Activated CD8-positive, alpha-beta T cell treated with anti-CD3 and anti-CD28 coated beads for 36 hours (primary cell): ENCODE measurements around the gene FANCB. TPM values are rescaled to one million over a fixed set of nuclear protein-coding genes. Genes with fewer than 3 reads are reported as not detected.
A peak's percentile ranks its signal among the peaks of the same experiment; 100 is the strongest.

Experiments used
- ATAC-seq: fragments of 200-7000 bp; cut with Tn5 transposase; one replicate; pipeline ENCODE4 v1.10.0; 2021; ENCODE audit warnings: mild to moderate bottlenecking, moderate library complexity
- CTCF ChIA-PET: fragments of 350-600 bp; sonication (Branson Sonifier 250); formaldehyde crosslinking; loops from one replicate; lab custom pipeline; 2021; ENCODE audit warnings: antibody characterized with exemption; lab: Charles Lee
- POLR2A ChIA-PET: fragments of 350-600 bp; sonication (Branson Sonifier 250); formaldehyde crosslinking; loops from one replicate; lab custom pipeline; 2021; ENCODE audit warnings: antibody characterized with exemption; lab: Charles Lee
- DNase-seq: peaks from one replicate; pipeline ENCODE4 v3.0.0-alpha.2; 2020
- H3K27ac Mint-ChIP-seq: one replicate; pipeline ENCODE4 v1.8.0; 2021; ENCODE audit warnings: mild to moderate bottlenecking, mixed read lengths
- H3K27me3 Mint-ChIP-seq: one replicate; pipeline ENCODE4 v1.8.0; 2021; ENCODE audit warnings: mixed read lengths
- H3K36me3 Mint-ChIP-seq: one replicate; pipeline ENCODE4 v1.8.0; 2021; ENCODE audit warnings: low read depth, mixed read lengths
- H3K4me1 Mint-ChIP-seq: one replicate; pipeline ENCODE4 v1.8.0; 2021; ENCODE audit warnings: low read depth, mixed read lengths
- H3K4me3 Mint-ChIP-seq: one replicate; pipeline ENCODE4 v1.8.0; 2021; ENCODE audit warnings: mild to moderate bottlenecking, moderate library complexity, mixed read lengths
- H3K9me3 Mint-ChIP-seq: one replicate; pipeline ENCODE4 v1.8.0; 2021; ENCODE audit warnings: mixed read lengths
- CTCF ChIP-seq: fragments of 200-600 bp; IDR thresholded peaks from one replicate; pipeline ENCODE4 v1.8.0; 2022; ENCODE audit warnings: antibody characterized with exemption, mild to moderate bottlenecking
- intact Hi-C: fragments of 100-400 bp; cut with micrococcal nuclease; formaldehyde crosslinking; loops from one replicate; pipeline ENCODE4 v1.10.0; 2022
- total RNA-seq, 2 experiments: library from RNA; stranded (reverse); gene quantifications; one replicate each; pipeline ENCODE4 v1.2.3, GENCODE V29; 2021

The FANCB gene
- total RNA-seq, 2 experiments from 2014 or later: 12.5 to 15.1 TPM

GRCh38 chrX:14915596-14915995 is 42.7 kb upstream of the FANCB start:
- DNase-seq (no peak), ATAC-seq (no peak)
- no peaks in the 10 kb centered on the region for H3K9me3 Mint-ChIP-seq
- CTCF ChIA-PET: no interaction called here
- H3K36me3 Mint-ChIP-seq: peaks cover 9% of the 10 kb centered on the region
- no peaks in the 10 kb centered on the region for H3K27me3 Mint-ChIP-seq
- no peak overlapping the region for H3K27ac Mint-ChIP-seq
- intact Hi-C loops: no loop called here
- H3K4me3 Mint-ChIP-seq: no peak overlapping the region
- no peak for TF ChIP-seq CTCF
- POLR2A ChIA-PET: no interaction called here
- no peaks in the 10 kb centered on the region for H3K4me1 Mint-ChIP-seq

- CTCF ChIA-PET: no interaction called here
- no peak overlapping the region for H3K27ac Mint-ChIP-seq
These were observed 40.4 kb upstream of the FANCB start for GRCh38 chrX:14913241-14913640.

GRCh38 chrX:14903891-14904290 is 31.0 kb upstream of the FANCB start:
- CTCF ChIA-PET: no interaction called here
- no peak for ATAC-seq
- POLR2A ChIA-PET: no interaction called here

More at GRCh38 chrX:14913241-14913640, 40.4 kb upstream of the FANCB start:
- intact Hi-C loops: no loop called here
- Mint-ChIP-seq H3K4me1 (no peaks in the 10 kb centered on the region), H3K4me3 (no peak overlapping the region), H3K9me3 (no peaks in the 10 kb centered on the region), H3K36me3 (peaks cover 4% of the 10 kb centered on the region), H3K27me3 (no peaks in the 10 kb centered on the region)
- ATAC-seq (no peak), DNase-seq (no peak)
- no peak for TF ChIP-seq CTCF
- POLR2A ChIA-PET: no interaction called here

GRCh38 chrX:14902537-14902936 is 29.7 kb upstream of the FANCB start:
- Mint-ChIP-seq H3K4me1 (peaks cover 3% of the 10 kb centered on the region), H3K9me3 (peaks cover 5% of the 10 kb centered on the region), H3K27me3 (no peaks in the 10 kb centered on the region), H3K27ac (no peak overlapping the region), H3K36me3 (peaks cover 28% of the 10 kb centered on the region), H3K4me3 (no peak overlapping the region)
- no peak for DNase-seq
- CTCF ChIA-PET: no interaction called here
- POLR2A ChIA-PET: no interaction called here
- intact Hi-C loops: no loop called here
- no peak for ATAC-seq
- no peak for TF ChIP-seq CTCF

More at GRCh38 chrX:14903891-14904290, 31.0 kb upstream of the FANCB start:
- peaks cover 3% of the 10 kb centered on the region for H3K4me1 Mint-ChIP-seq
- intact Hi-C loops: no loop called here
- no peak for TF ChIP-seq CTCF
- DNase-seq: no peak
- no peak overlapping the region for H3K27ac Mint-ChIP-seq
- peaks cover 5% of the 10 kb centered on the region for H3K9me3 Mint-ChIP-seq
- no peaks in the 10 kb centered on the region for H3K27me3 Mint-ChIP-seq
- peaks cover 25% of the 10 kb centered on the region for H3K36me3 Mint-ChIP-seq
- H3K4me3 Mint-ChIP-seq: no peak overlapping the region

GRCh38 chrX:14899607-14900006 is 26.7 kb upstream of the FANCB start:
- no peaks in the 10 kb centered on the region for H3K27me3 Mint-ChIP-seq
- DNase-seq: no peak
- H3K9me3 Mint-ChIP-seq: peaks cover 3% of the 10 kb centered on the region
- no peak for TF ChIP-seq CTCF
- peaks cover 34% of the 10 kb centered on the region for H3K36me3 Mint-ChIP-seq
- ATAC-seq: peak; percentile 91
- peaks cover 10% of the 10 kb centered on the region for H3K4me1 Mint-ChIP-seq
- H3K27ac Mint-ChIP-seq: peak overlapping the region; percentile 88
- ChIA-PET CTCF (no interaction called here), POLR2A (no interaction called here)
- intact Hi-C loops: no loop called here
- H3K4me3 Mint-ChIP-seq: no peak overlapping the region
